Activated gamma-delta T cell (primary cell): ENCODE data around the gene TMUB2.

Experiments
- DNase-seq: peaks from one replicate; lab custom pipeline; 2025; lab: John Stamatoyannopoulos, UW

TMUB2 gene

GRCh38 chr17:44176671-44177501 is 9.9 kb upstream of the TMUB2 start:
- DNase-seq = no peak

GRCh38 chr17:44177640-44178039 is 9.1 kb upstream of the TMUB2 start:
- no peak for DNase-seq

- DNase-seq = no peak
Observed at GRCh38 chr17:44178133-44178532, 8.6 kb upstream of the TMUB2 start.

GRCh38 chr17:44183024-44183423 is 3.7 kb upstream of the TMUB2 start:
- DNase-seq = no peak

- DNase-seq = no peak
Observed at GRCh38 chr17:44184212-44184810, 2.5 kb upstream of the TMUB2 start.

- peak; percentile 60 for DNase-seq
Observed at GRCh38 chr17:44187131-44187899, 543 bp downstream of the TMUB2 start.

GRCh38 chr17:44188576-44189403 is 2.0 kb downstream of the TMUB2 start:
- no peak for DNase-seq

- DNase-seq = no peak
Observed at GRCh38 chr17:44190481-44190880, 3.7 kb downstream of the TMUB2 start.

- DNase-seq = no peak
Observed at GRCh38 chr17:44191369-44191768, 4.6 kb downstream of the TMUB2 start.

GRCh38 chr17:44191941-44192496 is 5.2 kb downstream of the TMUB2 start:
- DNase-seq = no peak

GRCh38 chr17:44192750-44193149 is 6.0 kb downstream of the TMUB2 start:
- DNase-seq = no peak

- no peak for DNase-seq
Observed at GRCh38 chr17:44193326-44194084, 6.7 kb downstream of the TMUB2 start.

- DNase-seq = no peak
Observed at GRCh38 chr17:44197107-44197506, 10.3 kb downstream of the TMUB2 start.

GRCh38 chr17:44197980-44198720 is 11.4 kb downstream of the TMUB2 start:
- no peak for DNase-seq

- DNase-seq = peak; percentile 49
Observed at GRCh38 chr17:44198721-44199552, 12.2 kb downstream of the TMUB2 start.

GRCh38 chr17:44199553-44200477 is 13.0 kb downstream of the TMUB2 start, which contains the start of gene ATXN7L3:
Gene ATXN7L3, minus strand, starts transcription at chr17:44199884. Its CDS starts 1,814 bp downstream, at chr17:44198070.
- DNase-seq = peak; percentile 98

GRCh38 chr17:44200478-44201155 is 13.8 kb downstream of the TMUB2 start:
- DNase-seq = no peak
